Keratinocyte (primary cell): ENCODE measurements around the gene PRR18. TPM values are rescaled to one million over a fixed set of nuclear protein-coding genes. Genes with fewer than 3 reads are reported as not detected.

Source experiments
- DNase-seq: peaks from one replicate; pipeline ENCODE4 v3.0.0-alpha.2; 2011; ENCODE audit warnings: low read depth, missing footprints, low spot score
- FAIRE-seq: peaks from 2 replicates; lab custom pipeline; 2011; peaks lifted over from hg19 to GRCh38; lab: Jason Lieb, UNC
- H2AFZ ChIP-seq: 2 replicates; pipeline ENCODE4 v1.6.0; 2012; ENCODE audit warnings: low read length, control low read depth, inconsistent platforms; ENCODE audit not compliant: control insufficient read depth
- H3K27ac ChIP-seq: 2 replicates; pipeline ENCODE4 v1.5.1; 2011; ENCODE audit warnings: low read length; ENCODE audit not compliant: control insufficient read depth, insufficient read depth
- H3K27me3 ChIP-seq: 3 replicates; pipeline ENCODE4 v1.6.0; 2011; ENCODE audit warnings: low read length; ENCODE audit not compliant: control insufficient read depth, insufficient read depth; ENCODE audit errors: extremely low read depth
- H3K36me3 ChIP-seq, 2 experiments: 2 replicates in 1 of 2; 3 replicates in 1 of 2; pipeline ENCODE4 v1.5.1; 2011; ENCODE audit warnings: low read length in 2 of 2, mild to moderate bottlenecking in 1 of 2; ENCODE audit not compliant: control insufficient read depth in 2 of 2, insufficient read depth in 2 of 2; ENCODE audit errors: extremely low read depth in 1 of 2
- H3K4me1 ChIP-seq: 3 replicates; pipeline ENCODE4 v1.5.1; 2011; ENCODE audit warnings: low read length; ENCODE audit not compliant: control insufficient read depth, insufficient read depth; ENCODE audit errors: extremely low read depth
- H3K4me2 ChIP-seq: 3 replicates; pipeline ENCODE4 v1.6.0; 2011; ENCODE audit warnings: low read depth, low read length; ENCODE audit not compliant: control insufficient read depth, insufficient read depth; ENCODE audit errors: extremely low read depth
- H3K4me3 ChIP-seq, 3 experiments: fragments of 200-600 bp in 1 of 3; sonication (generic) in 1 of 3; 2 replicates in 2 of 3; 3 replicates in 1 of 3; pipeline ENCODE4 v1.5.1; 2011 to 2016; ENCODE audit warnings: low read length in 3 of 3, mild to moderate bottlenecking in 3 of 3, control low read depth in 2 of 3, inconsistent platforms in 1 of 3, low read depth in 1 of 3, mixed read lengths in 1 of 3, mixed run types in 1 of 3, moderate library complexity in 1 of 3; ENCODE audit not compliant: control insufficient read depth in 2 of 3, insufficient read depth in 2 of 3; ENCODE audit errors: extremely low read depth in 1 of 3
- H3K79me2 ChIP-seq: 2 replicates; pipeline ENCODE4 v1.6.0; 2012; ENCODE audit warnings: low read length; ENCODE audit not compliant: control insufficient read depth, insufficient read depth
- H3K9ac ChIP-seq: 3 replicates; pipeline ENCODE4 v1.6.0; 2011; ENCODE audit warnings: low read length; ENCODE audit not compliant: control insufficient read depth, insufficient read depth; ENCODE audit errors: extremely low read depth
- H3K9me1 ChIP-seq: 3 replicates; pipeline ENCODE4 v1.6.0; 2011; ENCODE audit warnings: low read length; ENCODE audit not compliant: control insufficient read depth, insufficient read depth; ENCODE audit errors: extremely low read depth
- H3K9me3 ChIP-seq: 2 replicates; pipeline ENCODE4 v1.5.1; 2012; ENCODE audit warnings: low read depth, low read length; ENCODE audit not compliant: control insufficient read depth
- H4K20me1 ChIP-seq: 3 replicates; pipeline ENCODE4 v1.6.0; 2011; ENCODE audit warnings: low read length; ENCODE audit not compliant: control insufficient read depth, insufficient read depth; ENCODE audit errors: extremely low read depth
- EZH2 ChIP-seq: IDR thresholded peaks from one replicate; pipeline ENCODE4 v1.6.1; 2012; ENCODE audit warnings: inconsistent platforms, mild to moderate bottlenecking, low read length, moderate library complexity
- dilution Hi-C: fragments of 300-500 bp; cut with MboI; formaldehyde crosslinking; loops from one replicate; pipeline ENCODE4 v1.7.0; 2020; ENCODE audit warnings: low sequenced_read_pairs; ENCODE audit not compliant: extremely low pct_ligation_motif_present
- polyA plus RNA-seq, 5 experiments: library from polyadenylated mRNA; depleted of rRNA in 3 of 5; stranded (reverse) in 3 of 5; stranded (forward) in 1 of 5; unstranded in 1 of 5; fragments of >200 nt; gene quantifications; 1 replicate in 1 of 5; 2 replicates in 3 of 5; 3 replicates in 1 of 5; pipeline versions ENCODE4 v1.2.1 to v1.2.3, GENCODE V29; 2011 to 2012; ENCODE audit warnings: missing spikeins in 2 of 5, low read depth in 1 of 5, low replicate concordance in 1 of 5
- TF ChIP-seq, protein P1 (sequence below), 3 experiments: IDR thresholded peaks in 1 of 3; conservative IDR thresholded peaks in 1 of 3; optimal IDR thresholded peaks in 1 of 3; 2 replicates in 2 of 3; 3 replicates in 1 of 3; pipeline versions ENCODE3 to v1.5.1; 2011; ENCODE audit warnings: low read length in 3 of 3, mild to moderate bottlenecking in 3 of 3, moderate library complexity in 2 of 3, control low read depth in 1 of 3, inconsistent platforms in 1 of 3; ENCODE audit not compliant: insufficient read depth in 2 of 3; ENCODE audit errors: extremely low read depth in 1 of 3

Gene PRR18
- polyA plus RNA-seq, 1 donor (not counting 4 experiments of a cell fraction or from before 2014, with no cell fraction given) = not detected

DNA sequence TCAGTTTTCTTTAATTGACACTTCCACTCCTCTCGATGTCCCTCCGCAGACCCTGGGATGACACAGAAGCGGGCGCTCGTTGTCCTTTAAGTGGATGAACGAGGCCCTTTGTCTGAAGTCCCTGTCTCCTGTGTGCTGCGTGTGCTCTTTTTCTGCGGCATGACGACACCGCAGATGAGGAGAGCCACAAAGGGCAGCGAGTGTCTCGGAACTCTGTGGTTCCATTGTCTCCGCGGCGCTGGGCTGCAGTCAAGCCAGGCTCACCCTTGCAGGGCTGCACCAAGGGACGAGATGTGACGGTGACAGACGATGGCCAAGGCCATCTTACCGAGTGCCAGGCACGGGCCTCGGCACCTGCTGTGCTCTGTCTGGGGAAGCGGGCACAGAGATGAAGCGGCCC, 10.6 kb downstream of the PRR18 start:
- TF ChIP-seq, protein P1, sequence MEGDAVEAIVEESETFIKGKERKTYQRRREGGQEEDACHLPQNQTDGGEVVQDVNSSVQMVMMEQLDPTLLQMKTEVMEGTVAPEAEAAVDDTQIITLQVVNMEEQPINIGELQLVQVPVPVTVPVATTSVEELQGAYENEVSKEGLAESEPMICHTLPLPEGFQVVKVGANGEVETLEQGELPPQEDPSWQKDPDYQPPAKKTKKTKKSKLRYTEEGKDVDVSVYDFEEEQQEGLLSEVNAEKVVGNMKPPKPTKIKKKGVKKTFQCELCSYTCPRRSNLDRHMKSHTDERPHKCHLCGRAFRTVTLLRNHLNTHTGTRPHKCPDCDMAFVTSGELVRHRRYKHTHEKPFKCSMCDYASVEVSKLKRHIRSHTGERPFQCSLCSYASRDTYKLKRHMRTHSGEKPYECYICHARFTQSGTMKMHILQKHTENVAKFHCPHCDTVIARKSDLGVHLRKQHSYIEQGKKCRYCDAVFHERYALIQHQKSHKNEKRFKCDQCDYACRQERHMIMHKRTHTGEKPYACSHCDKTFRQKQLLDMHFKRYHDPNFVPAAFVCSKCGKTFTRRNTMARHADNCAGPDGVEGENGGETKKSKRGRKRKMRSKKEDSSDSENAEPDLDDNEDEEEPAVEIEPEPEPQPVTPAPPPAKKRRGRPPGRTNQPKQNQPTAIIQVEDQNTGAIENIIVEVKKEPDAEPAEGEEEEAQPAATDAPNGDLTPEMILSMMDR (optimal IDR thresholded peaks at IDR 0.05 in 1 of 3, IDR thresholded peaks at IDR 0.05 in 1 of 3, conservative IDR thresholded peaks at IDR 0.05 in 1 of 3; ENCODE audit: extremely low read depth in 1 of 3, insufficient read depth in 2 of 3, low read length in 3 of 3) = no peak
- no peak for TF ChIP-seq EZH2
- dilution Hi-C loops = no loop called here
- no peak for FAIRE-seq
- Histone ChIP-seq H4K20me1 (no peaks in the 10 kb centered on the region), H3K4me1 (no peaks in the 10 kb centered on the region), H3K4me2 (no peak overlapping the region), H3K27ac (no peak overlapping the region), H2AFZ (no peak overlapping the region), H3K27me3 (peaks cover 1% of the 10 kb centered on the region), H3K4me3 (no peak overlapping the region), H3K9me3 (no peaks in the 10 kb centered on the region), H3K36me3 (no peaks in the 10 kb centered on the region), H3K9me1 (no peaks in the 10 kb centered on the region), H3K79me2 (no peaks in the 10 kb centered on the region), H3K9ac (no peak overlapping the region)
- no peak for DNase-seq

DNA sequence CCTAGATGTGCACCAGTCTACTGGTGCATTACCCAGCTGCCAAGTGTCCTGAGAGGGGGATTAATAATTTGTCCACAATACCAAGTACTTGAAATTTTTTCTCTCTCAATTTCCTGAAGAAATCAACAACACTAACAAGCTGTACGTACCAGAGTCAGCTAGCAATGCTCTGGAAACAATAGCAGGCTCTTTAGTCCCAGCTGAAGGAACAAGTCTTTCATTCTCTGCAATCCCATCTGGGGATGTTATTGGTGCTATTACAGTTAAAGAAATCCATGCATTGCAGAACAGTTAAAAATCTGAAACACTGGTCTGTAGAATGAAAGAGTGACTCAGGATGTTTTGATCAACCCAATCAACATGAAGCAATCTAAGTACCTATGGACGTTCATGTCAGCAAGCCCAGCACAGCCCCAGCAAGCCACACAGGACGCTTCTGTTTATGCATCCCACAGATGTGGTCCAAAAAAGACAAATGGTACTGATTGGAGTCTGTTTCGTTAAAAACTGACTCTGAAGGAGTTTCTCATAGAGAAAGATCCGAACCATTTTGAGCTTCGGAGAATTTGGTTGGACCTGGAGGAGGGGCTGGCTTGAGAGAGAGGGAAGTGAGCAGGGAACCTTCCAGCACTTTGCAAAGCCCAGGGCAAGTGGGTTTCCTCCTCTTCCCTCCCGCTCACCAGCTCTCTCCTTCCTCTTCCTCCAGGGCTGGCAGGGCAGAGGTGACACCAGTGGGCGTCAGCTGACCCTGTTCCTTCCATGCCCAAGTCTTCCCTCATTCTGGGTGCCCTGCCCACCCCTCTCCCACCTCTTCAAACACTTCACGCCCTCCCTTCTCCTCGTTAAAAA, 11.9 kb downstream of the PRR18 start:
- no peaks in the 10 kb centered on the region for H3K9me1 ChIP-seq
- peaks cover 4% of the 10 kb centered on the region for H3K27me3 ChIP-seq
- H2AFZ ChIP-seq = no peak overlapping the region
- no peaks in the 10 kb centered on the region for H4K20me1 ChIP-seq
- no peaks in the 10 kb centered on the region for H3K36me3 ChIP-seq
- H3K9me3 ChIP-seq = no peaks in the 10 kb centered on the region
- no peak overlapping the region for H3K27ac ChIP-seq
- FAIRE-seq (no peak), DNase-seq (no peak)
- no peaks in the 10 kb centered on the region for H3K4me1 ChIP-seq
- dilution Hi-C loops = no loop called here
- no peak overlapping the region for H3K4me3 ChIP-seq
- H3K79me2 ChIP-seq = no peaks in the 10 kb centered on the region
- H3K9ac ChIP-seq = no peak overlapping the region
- TF ChIP-seq, protein P1 (optimal IDR thresholded peaks at IDR 0.05 in 1 of 3, IDR thresholded peaks at IDR 0.05 in 1 of 3, conservative IDR thresholded peaks at IDR 0.05 in 1 of 3; ENCODE audit: extremely low read depth in 1 of 3, insufficient read depth in 2 of 3, low read length in 3 of 3) = no peak
- no peak for TF ChIP-seq EZH2
- H3K4me2 ChIP-seq = no peak overlapping the region
